OCI-LY3 (cell line): ENCODE measurements around the gene DHCR7.

Experiments
- CTCF ChIP-seq: fragments of 200-600, 300-600 bp; sonication (generic); IDR thresholded peaks from 2 replicates; pipeline ENCODE4 v1.5.1; 2014; ENCODE audit warnings: antibody characterized with exemption, low read length, low read depth
- EZH2phosphoT487 ChIP-seq: fragments of 200-600 bp; shearing (Covaris generic); IDR thresholded peaks from 2 replicates; pipeline ENCODE4 v1.6.1; 2018; ENCODE audit warnings: antibody characterized with exemption, mixed run types, low read depth

DNA sequence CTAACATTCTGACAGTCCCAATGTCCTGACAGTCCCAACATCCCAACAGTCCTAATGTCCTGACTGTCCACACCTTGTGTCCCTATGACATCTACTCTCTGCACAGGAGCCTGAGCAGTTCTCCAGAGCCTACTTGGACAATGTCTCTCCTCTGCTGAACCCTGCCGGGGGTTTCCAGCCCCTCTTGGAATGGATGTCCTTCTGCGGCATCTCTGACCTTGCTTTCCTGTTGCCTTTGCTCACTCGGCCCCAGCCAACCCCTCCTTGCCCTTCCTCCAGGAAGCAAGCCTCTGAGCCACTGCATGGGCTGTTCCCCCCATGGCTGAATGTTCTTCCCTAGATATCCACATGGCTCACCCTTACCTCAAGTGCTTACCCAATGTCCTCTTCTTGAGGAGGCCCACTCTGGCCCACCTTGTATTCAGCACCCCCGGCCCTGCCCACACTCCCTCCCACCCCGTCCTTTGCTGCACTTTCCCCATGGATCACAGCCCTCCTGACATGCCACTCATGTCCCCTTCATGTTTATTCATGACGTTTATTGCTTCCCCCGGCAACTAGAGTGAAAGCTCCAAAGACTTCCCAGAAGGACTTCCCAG, 59.5 kb downstream of the DHCR7 start:
- TF ChIP-seq CTCF, result no peak
- no peak for TF ChIP-seq EZH2phosphoT487
